GM18873 (cell line): ENCODE data around the gene TSPO2.
"Not testable (repeated sequence)": the region's sequence is repeated elsewhere in the genome, so short reads cannot be mapped to it uniquely, and the experiment has no call there.

ENCODE experiments used
- ATAC-seq: cut with Tn5 transposase; IDR thresholded peaks from one replicate; pipeline ENCODE4 v1.9.1; 2021; ENCODE audit warnings: mild to moderate bottlenecking, moderate library complexity, moderate number of reproducible peaks; ENCODE audit not compliant: unreplicated experiment, low FRiP score

TSPO2 gene

GRCh38 chr6:41042226-41043055 lies at the start of gene TSPO2:
TSPO2 (plus strand) TSS chr6:41042467; CDS start chr6:41042986, 519 bp downstream.
- ATAC-seq, result no peak

GRCh38 chr6:40992746-40993145 lies 49.5 kb upstream of the TSPO2 start:
- ATAC-seq, result no peak

GRCh38 chr6:40996591-40997233 lies 45.6 kb upstream of the TSPO2 start:
- no peak for ATAC-seq

- ATAC-seq, result no peak
Observed at GRCh38 chr6:40997234-40997957, 44.9 kb upstream of the TSPO2 start.

GRCh38 chr6:40998661-40999060 lies 43.6 kb upstream of the TSPO2 start:
- no peak for ATAC-seq

DNA sequence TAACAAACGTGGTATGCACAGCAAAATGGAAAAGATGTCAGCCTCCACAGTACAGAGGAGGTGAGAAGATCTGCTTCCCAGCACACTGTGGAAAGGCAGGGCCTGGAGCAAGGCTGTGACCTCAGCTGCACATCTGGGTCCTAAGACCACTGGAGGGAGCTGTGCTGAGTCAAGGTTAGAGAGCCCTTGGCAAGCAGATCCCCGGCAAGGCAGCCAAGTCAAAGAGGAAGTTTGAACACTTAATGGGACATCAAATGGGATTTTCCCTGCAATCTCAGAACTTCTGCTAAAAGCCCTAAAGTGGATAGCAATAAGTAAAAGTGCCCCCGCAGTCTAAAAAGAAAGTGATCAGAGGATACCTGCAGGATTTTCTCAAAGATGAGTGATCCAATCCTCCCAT lies 42.7 kb upstream of the TSPO2 start:
- ATAC-seq, result no peak

DNA sequence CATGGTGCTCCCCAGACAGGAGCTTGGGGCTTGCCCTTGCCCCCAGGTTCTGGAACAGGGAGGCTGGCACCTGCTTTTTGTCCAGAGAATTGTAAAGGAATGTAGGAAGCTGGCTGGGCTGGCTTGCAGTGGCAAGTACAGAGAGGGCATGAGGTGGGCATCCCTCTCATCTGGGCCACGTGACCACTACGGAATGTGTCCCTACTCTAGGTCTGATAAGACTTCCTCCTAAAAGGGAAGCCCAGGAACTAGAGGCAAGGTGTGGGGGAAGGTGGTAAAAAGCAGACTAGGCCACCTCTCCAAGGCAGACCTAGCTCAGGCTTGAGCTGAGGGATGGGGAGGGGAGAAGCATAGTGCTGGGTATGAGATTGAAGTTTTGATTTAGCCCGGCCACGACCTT lies 42.0 kb upstream of the TSPO2 start:
- no peak for ATAC-seq

DNA sequence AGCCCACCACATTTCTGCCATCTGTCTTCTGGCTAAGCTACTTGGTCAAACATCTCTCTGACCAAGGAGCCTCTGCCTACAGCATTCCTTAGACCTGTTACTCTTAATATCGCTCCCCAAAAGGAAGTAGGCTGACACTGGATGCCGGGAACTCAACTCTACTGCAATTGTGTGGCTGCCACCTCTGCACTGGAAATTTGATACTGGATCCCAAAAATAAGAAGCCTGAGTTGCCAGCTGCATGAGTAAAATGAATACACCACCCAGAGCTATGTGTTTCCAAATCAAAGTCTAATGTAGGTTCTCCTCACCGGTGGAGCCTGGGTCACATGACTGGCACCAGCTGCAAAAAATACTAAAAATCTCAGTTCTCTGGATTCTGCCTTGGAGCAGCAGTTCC lies 40.1 kb upstream of the TSPO2 start:
- no peak for ATAC-seq

DNA sequence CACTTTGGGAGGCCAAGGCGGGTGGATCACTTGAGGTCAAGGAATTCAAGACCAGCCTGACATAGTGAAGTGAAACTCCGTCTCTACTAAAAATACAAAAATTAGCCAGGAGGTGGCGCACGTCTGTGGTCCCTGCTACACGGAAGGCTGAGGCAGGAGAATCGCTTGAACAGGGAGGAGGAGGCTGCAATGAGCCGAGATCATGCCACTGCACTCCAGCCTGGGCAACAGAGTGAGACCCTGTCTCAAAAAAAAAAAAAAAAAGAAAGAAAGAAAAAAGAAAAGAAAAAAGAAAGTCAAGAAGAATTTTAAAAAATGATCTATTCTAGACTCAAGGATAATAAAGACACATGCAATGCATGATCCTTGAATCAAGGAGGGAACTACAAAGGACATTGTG lies 36.0 kb upstream of the TSPO2 start:
- not testable (repeated sequence) for ATAC-seq

GRCh38 chr6:41006980-41007379 lies 35.3 kb upstream of the TSPO2 start:
- ATAC-seq, result not testable (repeated sequence)

DNA sequence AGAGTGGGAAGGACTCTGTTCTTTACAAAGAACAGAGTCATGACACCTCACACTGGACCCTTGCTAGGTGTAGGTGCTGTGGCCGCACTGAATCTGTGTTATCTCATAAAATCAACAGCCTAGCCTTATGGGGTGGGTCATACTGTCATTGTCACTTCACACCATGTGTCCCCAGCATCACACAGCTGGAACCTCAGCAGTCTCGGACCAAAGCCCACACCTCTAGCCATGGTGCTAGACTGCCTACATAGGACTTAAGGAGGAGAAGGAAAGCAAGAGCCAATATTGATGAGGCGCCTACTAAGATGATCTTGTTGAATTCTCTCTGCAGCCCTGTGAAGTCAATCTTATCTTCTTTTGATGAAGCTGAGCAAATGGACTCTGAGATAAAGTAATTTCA lies 34.3 kb upstream of the TSPO2 start:
- ATAC-seq, result no peak

- no peak for ATAC-seq
Observed at GRCh38 chr6:41009669-41010068, 32.6 kb upstream of the TSPO2 start.

- no peak for ATAC-seq
Observed at GRCh38 chr6:41011673-41012072, 30.6 kb upstream of the TSPO2 start.

GRCh38 chr6:41013466-41014153 lies 28.7 kb upstream of the TSPO2 start:
- ATAC-seq, result no peak

GRCh38 chr6:41014780-41015179 lies 27.5 kb upstream of the TSPO2 start:
- ATAC-seq, result no peak

DNA sequence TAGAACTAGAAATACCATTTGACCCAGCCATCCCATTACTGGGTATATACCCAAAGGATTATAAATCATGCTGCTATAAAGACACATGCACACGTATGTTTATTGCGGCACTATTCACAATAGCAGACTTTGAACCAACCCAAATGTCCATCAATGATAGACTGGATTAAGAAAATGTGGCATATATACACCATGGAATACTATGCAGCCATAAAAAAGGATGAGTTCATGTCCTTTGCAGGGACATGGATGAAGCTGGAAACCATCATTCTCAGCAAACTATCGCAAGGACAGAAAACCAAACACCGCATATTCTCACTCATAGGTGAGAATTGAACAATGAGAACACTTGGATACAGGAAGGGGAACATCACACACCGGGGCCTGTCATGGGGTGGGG lies 26.4 kb upstream of the TSPO2 start:
- ATAC-seq, result not testable (repeated sequence)

- ATAC-seq, result no peak
Observed at GRCh38 chr6:41017663-41018062, 24.6 kb upstream of the TSPO2 start.

DNA sequence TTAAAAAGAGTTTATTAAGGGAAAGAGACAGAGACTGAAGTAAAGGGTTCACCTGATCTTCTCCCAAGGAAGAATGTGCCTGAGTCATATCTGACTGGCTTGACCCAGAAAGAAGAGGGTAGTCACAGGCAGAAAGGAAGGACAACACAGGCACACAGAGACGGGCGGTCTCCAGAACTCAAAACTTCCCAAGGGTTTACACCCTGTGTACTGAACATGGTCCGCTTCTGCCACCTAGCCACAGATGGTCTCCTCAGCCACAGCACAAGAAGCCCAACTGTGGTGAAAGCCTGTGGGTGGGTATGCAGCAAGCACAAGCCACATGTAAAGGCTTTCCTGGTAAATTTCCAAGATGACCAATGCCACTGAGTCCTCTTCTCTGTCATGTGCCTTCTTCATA lies 20.4 kb upstream of the TSPO2 start:
- no peak for ATAC-seq

DNA sequence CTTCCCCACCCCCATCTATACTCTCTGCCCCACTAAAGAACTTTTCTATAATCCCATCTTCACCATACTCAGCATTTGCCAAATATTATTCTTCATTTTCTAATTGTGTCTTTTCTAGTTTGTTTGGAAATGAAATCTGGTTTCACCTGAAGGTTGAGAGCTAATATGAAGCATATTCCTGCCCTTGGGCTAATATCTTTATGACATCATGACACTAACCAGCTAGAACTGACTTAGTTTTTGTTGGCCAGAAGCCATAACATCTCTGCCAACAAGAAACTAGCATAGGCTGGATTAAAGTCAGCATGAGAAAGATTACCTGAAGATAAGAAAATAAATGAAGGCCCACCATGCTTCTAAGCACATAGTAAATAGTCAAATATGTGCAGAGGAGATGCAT lies 20.0 kb upstream of the TSPO2 start:
- ATAC-seq, result no peak

- ATAC-seq, result no peak
Observed at GRCh38 chr6:41023114-41023513, 19.2 kb upstream of the TSPO2 start.
